ENCODE results near the gene TBC1D13.
A peak's percentile ranks its signal among the peaks of the same experiment; 100 is the strongest.
"Not testable (repeated sequence)": the region's sequence is repeated elsewhere in the genome, so short reads cannot be mapped to it uniquely, and the experiment has no call there.

Gene TBC1D13, protein sequence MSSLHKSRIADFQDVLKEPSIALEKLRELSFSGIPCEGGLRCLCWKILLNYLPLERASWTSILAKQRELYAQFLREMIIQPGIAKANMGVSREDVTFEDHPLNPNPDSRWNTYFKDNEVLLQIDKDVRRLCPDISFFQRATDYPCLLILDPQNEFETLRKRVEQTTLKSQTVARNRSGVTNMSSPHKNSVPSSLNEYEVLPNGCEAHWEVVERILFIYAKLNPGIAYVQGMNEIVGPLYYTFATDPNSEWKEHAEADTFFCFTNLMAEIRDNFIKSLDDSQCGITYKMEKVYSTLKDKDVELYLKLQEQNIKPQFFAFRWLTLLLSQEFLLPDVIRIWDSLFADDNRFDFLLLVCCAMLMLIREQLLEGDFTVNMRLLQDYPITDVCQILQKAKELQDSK

GRCh38 chr9:128786681-128787601 is at the start of gene TBC1D13:
Gene TBC1D13, plus strand, starts transcription at chr9:128787253. Its CDS starts 101 bp downstream, at chr9:128787354.
- peak; percentile 96 for DNase-seq (ENCODE audit: low spot score)

GRCh38 chr9:128742401-128742800 is 44.7 kb upstream of the TBC1D13 start:
- no peak for DNase-seq (ENCODE audit: low spot score)

GRCh38 chr9:128743421-128743820 is 43.6 kb upstream of the TBC1D13 start:
- DNase-seq (ENCODE audit: low spot score), result no peak

GRCh38 chr9:128747241-128747640 is 39.8 kb upstream of the TBC1D13 start:
- DNase-seq (ENCODE audit: low spot score), result no peak

DNA sequence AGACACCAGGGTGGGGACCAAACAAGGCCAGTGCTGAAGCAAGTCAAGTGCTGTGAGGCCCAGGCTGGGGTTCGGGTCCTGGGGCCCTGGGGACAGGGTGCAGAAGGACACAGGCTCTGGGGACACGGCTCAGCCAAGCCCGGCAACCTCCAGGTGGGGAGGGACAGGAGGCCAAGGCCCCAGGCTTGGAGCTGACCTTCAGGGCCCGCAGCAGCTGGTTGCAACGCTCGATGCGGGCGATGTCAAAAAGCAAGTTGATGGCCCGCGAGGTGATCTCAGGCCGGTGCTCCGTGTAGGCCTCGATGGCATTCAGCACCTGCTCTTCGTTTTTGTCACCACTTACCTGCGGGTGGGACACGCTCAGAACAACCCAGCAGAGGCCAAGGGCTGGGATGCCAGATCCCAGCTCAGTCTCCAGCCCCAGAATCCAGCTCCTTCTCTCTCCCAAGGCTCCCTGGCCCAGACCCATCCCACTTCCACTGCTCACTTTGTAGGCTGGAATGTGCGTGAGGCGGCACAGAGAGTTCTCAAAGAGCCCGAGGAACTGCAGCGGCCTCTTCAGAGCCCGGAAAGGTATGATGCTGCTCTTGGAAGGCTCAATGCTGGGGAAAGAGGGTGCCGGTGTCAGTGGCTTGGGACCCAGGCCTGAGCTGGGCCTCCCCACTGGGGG is 36.0 kb upstream of the TBC1D13 start:
- no peak for DNase-seq (ENCODE audit: low spot score)

- no peak for DNase-seq (ENCODE audit: low spot score)
Measured at GRCh38 chr9:128753627-128754026, 33.4 kb upstream of the TBC1D13 start.

DNA sequence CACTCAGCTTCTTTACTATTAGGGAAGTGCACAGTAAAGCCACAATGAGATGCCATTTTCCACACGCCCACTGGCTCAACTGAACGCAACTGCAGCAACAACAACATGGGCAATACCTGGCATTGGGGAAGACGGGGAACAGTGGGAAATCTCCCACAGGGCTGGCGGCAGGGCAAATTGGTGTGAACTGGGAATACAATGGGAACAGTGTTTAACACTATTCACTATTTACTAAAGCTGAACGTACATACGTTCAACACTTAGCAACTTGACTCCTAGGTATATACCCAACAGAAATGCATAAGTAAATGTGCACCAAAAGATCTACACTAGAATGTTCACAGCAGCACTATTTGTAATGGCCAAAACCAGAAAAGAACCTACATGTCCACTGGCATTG is 29.5 kb upstream of the TBC1D13 start:
- no peak for DNase-seq (ENCODE audit: low spot score)

DNA sequence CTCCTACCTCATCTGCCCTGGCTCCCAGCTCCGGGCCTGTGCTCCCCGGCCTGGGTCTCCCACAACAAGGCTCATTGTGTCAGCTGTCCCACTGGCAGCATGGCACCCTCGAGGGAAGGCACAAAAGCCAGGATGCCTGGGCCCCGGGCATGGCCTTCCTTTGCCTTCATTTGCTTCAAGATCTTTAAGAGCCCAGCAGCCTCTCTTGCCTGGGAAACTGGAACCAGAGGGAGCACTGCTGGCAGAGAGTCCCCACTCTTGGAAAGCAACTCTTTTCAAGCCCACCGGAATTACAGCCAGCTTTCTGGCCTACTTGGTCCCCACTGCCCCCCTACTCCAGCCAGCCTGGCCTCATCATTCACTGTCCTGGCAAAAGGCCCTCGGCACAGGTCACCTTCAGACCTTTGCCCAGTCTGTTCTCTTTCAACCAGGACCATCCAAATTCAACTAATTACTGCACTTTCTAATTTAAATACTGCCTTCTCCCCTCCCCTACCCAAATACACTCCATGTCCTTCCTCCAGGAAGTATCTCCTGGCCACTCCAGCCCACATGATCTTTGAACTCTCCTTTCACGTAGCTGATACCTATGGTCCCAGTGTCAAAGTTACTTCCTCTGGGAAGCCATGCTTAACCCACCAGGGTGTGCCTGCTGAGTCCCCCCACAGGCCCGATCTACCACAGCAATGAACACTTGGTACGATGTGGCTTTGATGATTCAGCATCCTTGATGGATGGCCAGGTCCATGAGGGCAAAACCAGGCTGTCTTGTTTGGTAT is 24.2 kb upstream of the TBC1D13 start:
- no peak for DNase-seq (ENCODE audit: low spot score)

DNA sequence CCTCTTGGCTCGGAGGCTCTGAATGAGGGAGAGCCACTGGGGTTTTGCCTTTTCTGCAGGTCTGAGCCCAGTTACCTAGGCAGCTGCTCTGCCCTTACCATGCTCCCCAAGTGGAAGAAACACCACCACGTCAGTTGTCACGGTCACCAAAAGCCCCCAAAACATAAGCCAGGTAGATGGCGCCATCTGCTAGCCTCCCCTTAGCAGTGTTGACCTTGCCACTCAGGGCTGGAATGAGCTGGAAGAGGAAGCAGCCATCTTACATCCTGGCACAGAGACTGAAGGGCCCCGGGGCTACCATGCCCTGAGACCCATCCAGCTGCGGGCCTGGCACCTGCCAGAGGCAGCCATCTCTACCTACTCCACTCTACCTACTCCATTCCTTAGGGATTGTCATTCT is 22.7 kb upstream of the TBC1D13 start:
- no peak for DNase-seq (ENCODE audit: low spot score)

GRCh38 chr9:128765499-128765898 is 21.6 kb upstream of the TBC1D13 start:
- no peak for DNase-seq (ENCODE audit: low spot score)

DNA sequence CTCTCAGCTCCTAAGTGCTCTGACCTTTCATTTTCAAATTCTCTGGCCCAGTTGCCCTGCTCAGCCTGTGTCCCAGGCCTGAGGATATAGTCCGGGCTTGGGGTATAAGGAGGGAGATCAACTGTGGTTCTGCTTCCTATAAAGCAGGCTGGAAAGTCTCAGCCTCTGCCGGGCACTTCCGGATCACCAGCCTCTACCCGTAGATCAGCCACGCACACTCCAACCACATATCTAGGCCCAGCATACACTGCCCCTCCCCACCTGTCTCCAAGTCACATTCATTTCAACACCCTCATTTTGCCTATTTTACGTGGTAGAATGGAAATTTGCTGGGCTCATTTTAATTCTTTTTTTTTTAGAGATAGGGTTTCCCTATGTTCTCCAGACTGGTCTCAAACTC is 18.4 kb upstream of the TBC1D13 start:
- DNase-seq (ENCODE audit: low spot score), result no peak

DNA sequence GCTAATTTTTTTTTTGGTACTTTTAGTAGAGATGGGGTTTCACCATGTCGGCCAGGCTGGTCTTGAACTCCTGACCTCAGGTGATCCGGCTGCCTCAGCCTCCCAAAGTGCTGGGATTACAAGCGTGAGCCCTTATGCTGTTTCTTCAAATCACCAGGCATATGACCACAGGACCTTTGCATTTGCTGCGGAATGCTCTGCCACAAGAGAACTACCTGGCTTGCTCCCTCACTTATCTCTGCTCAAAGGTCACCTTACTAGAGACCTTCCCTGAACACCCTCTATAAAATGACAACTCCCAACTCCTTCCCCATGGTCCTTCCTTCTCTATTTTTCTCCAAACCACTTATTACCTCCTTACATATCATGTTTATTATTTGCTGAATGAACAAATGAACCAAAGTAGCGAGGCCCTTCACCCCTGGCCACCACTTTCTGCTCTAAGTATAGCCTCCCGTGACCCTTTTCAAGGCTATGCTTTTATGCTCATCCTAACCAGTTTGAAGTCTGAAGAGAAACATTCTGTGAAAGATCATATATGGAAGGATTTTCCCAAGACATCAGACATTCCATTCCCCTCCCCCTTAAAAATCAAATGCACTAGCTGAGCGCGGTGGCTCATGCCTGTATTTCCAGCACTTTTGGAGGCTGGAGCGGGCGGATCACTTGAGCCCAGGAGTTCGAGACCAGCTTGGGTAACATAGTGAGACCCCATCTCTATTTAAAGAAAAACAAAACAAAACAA is 16.6 kb upstream of the TBC1D13 start:
- no peak for DNase-seq (ENCODE audit: low spot score)

- peak; percentile 55 for DNase-seq (ENCODE audit: low spot score)
Measured at GRCh38 chr9:128771094-128771721, 15.8 kb upstream of the TBC1D13 start.

DNA sequence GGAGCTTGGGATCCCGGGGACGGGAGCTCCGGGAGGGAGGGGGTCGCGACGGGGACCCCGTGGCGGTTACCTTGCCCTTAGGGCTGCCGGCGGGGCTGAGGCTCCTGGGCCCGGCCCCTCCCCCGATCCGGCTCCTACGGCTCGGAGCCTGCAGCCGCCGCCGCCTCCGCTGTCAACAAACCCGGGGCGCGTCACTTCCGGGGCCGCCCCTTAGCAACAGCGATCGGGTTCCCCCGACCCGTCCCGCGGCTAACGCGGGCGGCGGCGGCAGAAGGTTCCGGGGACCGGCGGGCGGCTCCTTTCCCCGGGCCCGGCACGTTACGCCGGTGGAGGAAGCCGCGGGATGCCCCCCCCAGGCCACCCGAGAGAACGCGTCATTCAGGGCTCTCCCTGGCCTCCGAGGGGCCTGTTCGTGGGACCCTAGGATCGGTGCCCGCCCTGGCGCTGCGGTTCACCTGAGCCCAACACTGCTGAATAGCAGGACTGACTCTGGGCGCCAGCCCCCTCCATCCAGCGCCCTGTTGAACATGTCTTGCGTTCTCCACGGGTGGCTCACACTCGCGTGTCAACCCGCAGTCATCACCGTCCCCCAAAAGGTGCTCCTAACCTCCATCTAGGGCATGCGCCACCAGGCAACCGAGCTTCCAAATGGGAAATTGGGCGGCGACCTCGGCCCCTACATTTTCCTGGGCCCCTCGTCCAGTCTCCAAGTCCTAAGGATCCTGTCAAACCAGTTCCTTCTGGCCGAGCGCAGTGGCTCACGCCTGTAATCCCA is 15.1 kb upstream of the TBC1D13 start, which contains the start of gene ZER1:
ZER1 (minus strand) TSS at position 183 of the 775 bp plus-strand sequence. CDS start 16,362 bp downstream, outside the sequence.
- peak; percentile 99 for DNase-seq (ENCODE audit: low spot score)

GRCh38 chr9:128773049-128773448 is 14.0 kb upstream of the TBC1D13 start:
- DNase-seq (ENCODE audit: low spot score), result no peak

GRCh38 chr9:128774804-128775203 is 12.2 kb upstream of the TBC1D13 start:
- DNase-seq (ENCODE audit: low spot score), result no peak

DNA sequence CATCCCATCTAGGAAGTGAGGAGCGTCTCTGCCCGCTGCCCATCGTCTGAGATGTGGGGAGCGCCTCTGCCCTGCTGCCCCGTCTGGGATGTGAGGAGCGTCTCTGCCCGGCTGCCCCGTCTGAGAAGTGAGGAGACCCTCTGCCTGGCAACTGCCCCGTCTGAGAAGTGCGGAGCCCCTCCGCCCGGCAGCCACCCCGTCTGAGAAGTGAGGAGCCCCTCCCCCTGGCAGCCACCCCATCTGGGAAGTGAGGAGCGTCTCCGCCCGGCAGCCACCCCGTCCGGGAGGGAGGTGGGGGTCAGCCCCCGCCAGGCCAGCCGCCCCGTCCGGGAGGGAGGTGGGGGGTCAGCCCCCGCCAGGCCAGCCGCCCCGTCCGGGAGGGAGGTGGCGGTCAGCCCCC is 7.0 kb upstream of the TBC1D13 start:
- not testable (repeated sequence) for DNase-seq (ENCODE audit: low spot score)

DNA sequence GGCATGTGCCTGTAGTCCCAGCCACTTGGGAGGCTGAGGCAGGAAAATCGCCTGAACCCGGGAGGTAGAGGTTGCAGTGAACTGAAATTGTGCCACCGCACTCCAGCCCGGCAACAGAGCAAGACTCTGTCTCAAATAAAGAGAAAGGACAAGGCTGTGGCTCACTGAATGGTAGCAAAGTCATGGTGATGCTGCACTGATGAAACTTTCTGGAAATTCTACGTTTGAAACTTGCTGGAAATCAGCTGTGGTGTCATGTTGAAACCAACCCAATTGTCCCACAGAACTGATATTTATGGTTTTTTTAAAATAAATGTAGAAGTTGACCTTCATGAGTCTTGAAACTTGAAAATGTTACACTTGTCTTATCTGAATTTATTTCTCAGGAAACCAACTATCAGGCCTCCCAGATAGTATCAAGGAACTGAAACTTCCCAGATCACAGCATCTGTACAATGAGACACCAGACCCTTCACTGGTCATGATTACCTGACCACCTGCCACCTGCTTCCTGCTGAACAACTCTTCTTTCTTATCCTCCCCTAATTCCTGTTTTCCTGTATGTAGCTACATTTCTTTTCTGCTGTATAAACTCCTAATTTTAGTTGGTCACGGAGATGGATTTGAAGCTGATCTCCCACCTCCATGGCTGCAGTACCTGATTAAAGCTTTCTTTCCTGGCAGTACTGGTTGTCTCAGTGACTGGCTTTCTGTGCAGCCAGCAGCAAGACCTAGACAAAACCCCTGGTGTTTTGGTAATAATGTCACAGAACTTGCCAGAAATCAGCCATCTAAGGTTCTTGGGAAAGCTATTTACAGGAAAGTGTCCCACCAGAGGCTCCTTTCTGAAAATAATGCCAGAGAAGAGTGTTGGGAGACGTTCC is 5.6 kb upstream of the TBC1D13 start:
- no peak for DNase-seq (ENCODE audit: low spot score)
